ENCODE data around the gene DNAJC8.

Gene DNAJC8

GRCh38 chr1:28264897-28265296 lies 32.1 kb upstream of the DNAJC8 start:
- POLR2A ChIA-PET = interaction anchor here (2.2 to 2.8 kb wide), 2 partner anchors 16 to 64 kb away, joined by 13 to 14 read pairs; partner anchors contain the start of gene MED18
- CTCF ChIA-PET = interaction anchor here (2.7 kb wide), 1 partner anchor 16 kb away, joined by 8 read pairs; no protein-coding TSS in a partner anchor
- no peak for DNase-seq (ENCODE audit: extremely low spot score)
- TF ChIP-seq ZNF384 (IDR thresholded peaks at IDR 0.05) (no peak), HDGF (IDR thresholded peaks at IDR 0.05; ENCODE audit: borderline replicate concordance) (0 out of 2 replicates have a peak, but pooled peaks have one; percentile 69)

- ChIA-PET CTCF (no interaction called here), POLR2A (interaction anchor here (1.2 to 7.2 kb wide), 7 partner anchors 8 to 108 kb away, joined by 4 to 89 read pairs (median 8); partner anchors contain the start of genes ATP5IF1, MED18 and PHACTR4)
- DNase-seq (ENCODE audit: extremely low spot score) = no peak
- TF ChIP-seq FOXM1 (IDR thresholded peaks at IDR 0.05; ENCODE audit: borderline replicate concordance) (no peak; the same call in 1 of the 2 replicates), SUZ12 (IDR thresholded peaks at IDR 0.05) (no peak), NFRKB (IDR thresholded peaks at IDR 0.05) (no peak), FOXA1 (IDR thresholded peaks at IDR 0.05) (no peak)
Measured at GRCh38 chr1:28260803-28261174, 28.0 kb upstream of the DNAJC8 start.

GRCh38 chr1:28259934-28260802 lies 27.3 kb upstream of the DNAJC8 start:
- TF ChIP-seq SUZ12 (IDR thresholded peaks at IDR 0.05) (no peak), FOXA1 (IDR thresholded peaks at IDR 0.05) (no peak), FOXK2 (IDR thresholded peaks at IDR 0.05) (no peak), FOXM1 (IDR thresholded peaks at IDR 0.05; ENCODE audit: borderline replicate concordance) (no peak), PKNOX1 (IDR thresholded peaks at IDR 0.05) (no peak), ARNT (IDR thresholded peaks at IDR 0.05) (no peak), ELF4 (IDR thresholded peaks at IDR 0.05) (no peak), SP1 (IDR thresholded peaks at IDR 0.05) (no peak), BHLHE40 (IDR thresholded peaks at IDR 0.05; ENCODE audit: borderline replicate concordance) (no peak), CTBP1 (IDR thresholded peaks at IDR 0.05; ENCODE audit: borderline replicate concordance) (no peak), TARDBP (IDR thresholded peaks at IDR 0.05) (no peak), L3MBTL2 (conservative IDR thresholded peaks at IDR 0.05) (no peak)
- CTCF ChIA-PET = interaction anchor here (0.7 to 1.1 kb wide), 2 partner anchors 12 to 24 kb away, joined by 3 to 5 read pairs; partner anchors contain the start of gene ATP5IF1
- POLR2A ChIA-PET = interaction anchor here (0.7 to 7.2 kb wide), 16 partner anchors 9 to 172 kb away, joined by 3 to 89 read pairs (median 4); partner anchors contain the start of genes ATP5IF1, EYA3, MED18 and PHACTR4
- peak; percentile 78 for DNase-seq (ENCODE audit: extremely low spot score)

GRCh38 chr1:28259252-28259933 lies 26.6 kb upstream of the DNAJC8 start, which contains the start of gene SESN2:
Gene SESN2, plus strand, starts transcription at chr1:28259518. Its CDS starts 330 bp downstream, at chr1:28259848.
- CTCF ChIA-PET = interaction anchor here (0.7 to 2.2 kb wide), 3 partner anchors 10 to 23 kb away, joined by 3 to 20 read pairs (median 5); partner anchors contain the start of gene ATP5IF1
- POLR2A ChIA-PET = interaction anchor here (0.7 to 7.2 kb wide), 16 partner anchors 10 to 171 kb away, joined by 3 to 89 read pairs (median 4); partner anchors contain the start of genes ATP5IF1, EYA3, MED18 and PHACTR4
- peak; percentile 100 for DNase-seq (ENCODE audit: extremely low spot score)

GRCh38 chr1:28258628-28259251 lies 25.9 kb upstream of the DNAJC8 start:
- DNase-seq (ENCODE audit: extremely low spot score) = no peak
- ChIA-PET POLR2A (interaction anchor here (0.6 to 7.2 kb wide), 11 partner anchors 9 to 923 kb away, joined by 3 to 89 read pairs (median 5); partner anchors contain the start of genes ATP5IF1, EYA3, MED18 and PHACTR4), CTCF (interaction anchor here (0.6 to 2.2 kb wide), 2 partner anchors 10 to 30 kb away, joined by 3 to 20 read pairs; no protein-coding TSS in a partner anchor)
- TF ChIP-seq ARNT (IDR thresholded peaks at IDR 0.05) (no peak), TARDBP (IDR thresholded peaks at IDR 0.05) (no peak), ZNF384 (IDR thresholded peaks at IDR 0.05) (no peak), HDGF (IDR thresholded peaks at IDR 0.05; ENCODE audit: borderline replicate concordance) (no peak), SUZ12 (IDR thresholded peaks at IDR 0.05) (no peak), FOXM1 (IDR thresholded peaks at IDR 0.05; ENCODE audit: borderline replicate concordance) (no peak), BHLHE40 (IDR thresholded peaks at IDR 0.05; ENCODE audit: borderline replicate concordance) (no peak), LEF1 (IDR thresholded peaks at IDR 0.05; ENCODE audit: borderline replicate concordance) (no peak), FOXA1 (IDR thresholded peaks at IDR 0.05) (no peak), FOXK2 (IDR thresholded peaks at IDR 0.05) (no peak), SP1 (IDR thresholded peaks at IDR 0.05) (no peak), L3MBTL2 (conservative IDR thresholded peaks at IDR 0.05) (no peak), PKNOX1 (IDR thresholded peaks at IDR 0.05) (no peak), ELF4 (IDR thresholded peaks at IDR 0.05) (no peak), NFRKB (IDR thresholded peaks at IDR 0.05) (no peak), CTBP1 (IDR thresholded peaks at IDR 0.05; ENCODE audit: borderline replicate concordance) (no peak)

More at GRCh38 chr1:28259252-28259933, 26.6 kb upstream of the DNAJC8 start, which contains the start of gene SESN2:
- TF ChIP-seq FOXM1 (IDR thresholded peaks at IDR 0.05; ENCODE audit: borderline replicate concordance) (no peak), HDGF (IDR thresholded peaks at IDR 0.05; ENCODE audit: borderline replicate concordance) (no peak), ELF4 (IDR thresholded peaks at IDR 0.05) (peak; percentile 92; the same call in 1 of the 2 replicates), CTBP1 (IDR thresholded peaks at IDR 0.05; ENCODE audit: borderline replicate concordance) (no peak), ARNT (IDR thresholded peaks at IDR 0.05) (no peak), FOXA1 (IDR thresholded peaks at IDR 0.05) (no peak), PKNOX1 (IDR thresholded peaks at IDR 0.05) (peak; percentile 90), ZNF384 (IDR thresholded peaks at IDR 0.05) (no peak), L3MBTL2 (conservative IDR thresholded peaks at IDR 0.05) (no peak), SP1 (IDR thresholded peaks at IDR 0.05) (no peak)
